ENCODE results near the gene KRT3. TPM values are rescaled to one million over a fixed set of nuclear protein-coding genes. Genes with fewer than 3 reads are reported as not detected.

KRT3 gene
- total RNA-seq, 1 donor from 2014 or later: not detected

- H3K27me3 ChIP-seq (ENCODE audit: control insufficient read depth, insufficient read depth, low read length): no peaks in the 10 kb centered on the region
- no peaks in the 10 kb centered on the region for H3K36me3 ChIP-seq (ENCODE audit: control insufficient read depth, insufficient read depth, low read length)
- H3K4me3 ChIP-seq (ENCODE audit: low read depth, low read length): no peak within 1 kb of the TSS
- no peak for DNase-seq (ENCODE audit: low read depth)
- TF ChIP-seq CTCF (IDR thresholded peaks at IDR 0.05; ENCODE audit: insufficient read depth, low read length, poor library complexity, severe bottlenecking): no peak
Measured at GRCh38 chr12:52833922-52834726, 38.2 kb upstream of the KRT3 start, which contains the start of gene KRT79. TSS of gene KRT79 (minus strand) at chr12:52834311. CDS start at chr12:52834260, 51 bp downstream.

- DNase-seq (ENCODE audit: low read depth): no peak
- H3K27me3 ChIP-seq (ENCODE audit: control insufficient read depth, insufficient read depth, low read length): no peaks in the 10 kb centered on the region
- no peaks in the 10 kb centered on the region for H3K36me3 ChIP-seq (ENCODE audit: control insufficient read depth, insufficient read depth, low read length)
- H3K4me3 ChIP-seq (ENCODE audit: low read depth, low read length): no peak overlapping the region
- TF ChIP-seq CTCF (IDR thresholded peaks at IDR 0.05; ENCODE audit: insufficient read depth, low read length, poor library complexity, severe bottlenecking): no peak
Measured at GRCh38 chr12:52832985-52833905, 37.3 kb upstream of the KRT3 start.

GRCh38 chr12:52832451-52832850 lies 36.5 kb upstream of the KRT3 start:
- no peak overlapping the region for H3K4me3 ChIP-seq (ENCODE audit: low read depth, low read length)
- no peak for TF ChIP-seq CTCF (IDR thresholded peaks at IDR 0.05; ENCODE audit: insufficient read depth, low read length, poor library complexity, severe bottlenecking)
- H3K36me3 ChIP-seq (ENCODE audit: control insufficient read depth, insufficient read depth, low read length): no peaks in the 10 kb centered on the region
- H3K27me3 ChIP-seq (ENCODE audit: control insufficient read depth, insufficient read depth, low read length): no peaks in the 10 kb centered on the region
- DNase-seq (ENCODE audit: low read depth): no peak

GRCh38 chr12:52831251-52831650 lies 35.3 kb upstream of the KRT3 start:
- TF ChIP-seq CTCF (IDR thresholded peaks at IDR 0.05; ENCODE audit: insufficient read depth, low read length, poor library complexity, severe bottlenecking): no peak
- no peaks in the 10 kb centered on the region for H3K36me3 ChIP-seq (ENCODE audit: control insufficient read depth, insufficient read depth, low read length)
- H3K4me3 ChIP-seq (ENCODE audit: low read depth, low read length): no peak overlapping the region
- DNase-seq (ENCODE audit: low read depth): no peak
- no peaks in the 10 kb centered on the region for H3K27me3 ChIP-seq (ENCODE audit: control insufficient read depth, insufficient read depth, low read length)

- Histone ChIP-seq H3K36me3 (ENCODE audit: control insufficient read depth, insufficient read depth, low read length) (no peaks in the 10 kb centered on the region), H3K4me3 (ENCODE audit: low read depth, low read length) (no peak overlapping the region), H3K27me3 (ENCODE audit: control insufficient read depth, insufficient read depth, low read length) (no peaks in the 10 kb centered on the region)
- TF ChIP-seq CTCF (IDR thresholded peaks at IDR 0.05; ENCODE audit: insufficient read depth, low read length, poor library complexity, severe bottlenecking): no peak
- no peak for DNase-seq (ENCODE audit: low read depth)
Measured at GRCh38 chr12:52829986-52830770, 34.3 kb upstream of the KRT3 start.
